ENCODE measurements around the gene RNGTT. TPM values are rescaled to one million over a fixed set of nuclear protein-coding genes. Genes with fewer than 3 reads are reported as not detected.

The RNGTT gene
- total RNA-seq, 1 donor from 2014 or later = 11.4 TPM

GRCh38 chr6:88605271-88605670 lies 358.1 kb downstream of the RNGTT start:
- no peaks in the 10 kb centered on the region for H3K9me3 ChIP-seq
- no peak for TF ChIP-seq CTCF (IDR thresholded peaks at IDR 0.05)
- H3K4me1 ChIP-seq = no peaks in the 10 kb centered on the region
- H3K27me3 ChIP-seq (ENCODE audit: low read depth) = no peaks in the 10 kb centered on the region
- no peak for DNase-seq
- H3K27ac ChIP-seq = no peak overlapping the region
- intact Hi-C loops (cut with DNase I) = no loop called here
- no peak overlapping the region for H3K4me3 ChIP-seq
- no peak for ATAC-seq
- H3K36me3 ChIP-seq = no peaks in the 10 kb centered on the region

- no peaks in the 10 kb centered on the region for H3K36me3 ChIP-seq
- ATAC-seq (no peak), DNase-seq (no peak)
- H3K4me1 ChIP-seq = no peaks in the 10 kb centered on the region
- no peak overlapping the region for H3K4me3 ChIP-seq
- H3K27ac ChIP-seq = no peak overlapping the region
- no peak for TF ChIP-seq CTCF (IDR thresholded peaks at IDR 0.05)
- no peaks in the 10 kb centered on the region for H3K27me3 ChIP-seq (ENCODE audit: low read depth)
- intact Hi-C loops (cut with DNase I) = no loop called here
- no peaks in the 10 kb centered on the region for H3K9me3 ChIP-seq
Measured at GRCh38 chr6:88599571-88599970, 363.8 kb downstream of the RNGTT start.

GRCh38 chr6:88596801-88597200 lies 366.6 kb downstream of the RNGTT start:
- no peaks in the 10 kb centered on the region for H3K27me3 ChIP-seq (ENCODE audit: low read depth)
- intact Hi-C loops (cut with DNase I) = no loop called here
- no peaks in the 10 kb centered on the region for H3K9me3 ChIP-seq
- H3K4me3 ChIP-seq = no peak overlapping the region
- DNase-seq (no peak), ATAC-seq (no peak)
- H3K4me1 ChIP-seq = no peaks in the 10 kb centered on the region
- H3K36me3 ChIP-seq = no peaks in the 10 kb centered on the region
- no peak for TF ChIP-seq CTCF (IDR thresholded peaks at IDR 0.05)
- no peak overlapping the region for H3K27ac ChIP-seq

DNA sequence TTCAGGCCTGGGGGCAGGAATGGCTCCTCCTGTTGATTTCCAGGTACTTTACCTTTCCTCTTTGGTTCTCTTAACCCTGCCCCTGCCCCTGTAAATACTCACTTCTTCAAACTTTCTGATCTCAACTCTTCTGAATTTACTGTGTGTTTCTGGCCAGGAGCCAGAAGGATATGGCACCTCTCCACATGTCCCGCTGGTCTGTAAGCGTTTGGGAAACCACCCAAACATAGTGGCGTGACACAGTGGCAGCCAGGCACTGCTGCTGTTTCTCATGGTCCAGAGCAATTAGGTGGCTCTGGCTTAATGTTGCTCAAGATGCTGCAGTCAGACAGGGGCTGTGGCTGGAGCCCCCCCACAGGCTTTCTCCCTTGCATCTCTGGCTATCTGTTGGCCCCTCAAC lies 374.5 kb downstream of the RNGTT start:
- no peak for TF ChIP-seq CTCF (IDR thresholded peaks at IDR 0.05)
- no peak for DNase-seq

GRCh38 chr6:88587150-88587520 lies 376.3 kb downstream of the RNGTT start:
- peaks cover 15% of the 10 kb centered on the region for H3K27me3 ChIP-seq (ENCODE audit: low read depth)
- H3K4me1 ChIP-seq = no peaks in the 10 kb centered on the region
- DNase-seq = no peak
- H3K9me3 ChIP-seq = peaks cover 4% of the 10 kb centered on the region
- H3K27ac ChIP-seq = no peak overlapping the region
- no peak for ATAC-seq
- H3K4me3 ChIP-seq = no peak overlapping the region
- H3K36me3 ChIP-seq = no peaks in the 10 kb centered on the region
- intact Hi-C loops (cut with DNase I) = no loop called here
- no peak for TF ChIP-seq CTCF (IDR thresholded peaks at IDR 0.05)

More for the DNA sequence above, 374.5 kb downstream of the RNGTT start:
- H3K36me3 ChIP-seq = no peaks in the 10 kb centered on the region
- no peaks in the 10 kb centered on the region for H3K4me1 ChIP-seq
- H3K4me3 ChIP-seq = no peak overlapping the region
- H3K27me3 ChIP-seq (ENCODE audit: low read depth) = peaks cover 15% of the 10 kb centered on the region
- intact Hi-C loops (cut with DNase I) = no loop called here
- H3K9me3 ChIP-seq = no peaks in the 10 kb centered on the region
- no peak overlapping the region for H3K27ac ChIP-seq
- no peak for ATAC-seq
